SK-N-SH (cell line): Measurements from ENCODE around the gene SCAANT1.

Source experiments
- CTCF ChIP-seq: fragments of 200-600 bp; sonication (generic); IDR thresholded peaks from 2 replicates; pipeline ENCODE4 v1.6.1; 2017; ENCODE audit warnings: antibody characterized with exemption, mild to moderate bottlenecking, moderate library complexity
- EP300 ChIP-seq, 2 experiments: IDR thresholded peaks; 2 replicates each; pipeline versions ENCODE4 v1.4.0 to v1.6.1; 2012; ENCODE audit warnings: borderline replicate concordance in 1 of 2, low read depth in 1 of 2, low read length in 1 of 2
- EZH2phosphoT487 ChIP-seq: fragments of 200-600 bp; sonication (generic); IDR thresholded peaks from 2 replicates; pipeline ENCODE4 v1.6.1; 2017; ENCODE audit warnings: low read depth, mixed run types, mild to moderate bottlenecking, antibody characterized with exemption, moderate library complexity, borderline replicate concordance
- FOSL2 ChIP-seq: IDR thresholded peaks from 2 replicates; pipeline ENCODE4 v1.4.0; 2012; ENCODE audit warnings: low read depth, mild to moderate bottlenecking, moderate library complexity, borderline replicate concordance
- FOXM1 ChIP-seq: IDR thresholded peaks from 2 replicates; pipeline ENCODE4 v1.4.0; 2012; ENCODE audit warnings: low read depth, mild to moderate bottlenecking
- JUND ChIP-seq: IDR thresholded peaks from 2 replicates; pipeline ENCODE4 v1.4.0; 2012
- MAX ChIP-seq: IDR thresholded peaks from 2 replicates; pipeline ENCODE4 v1.4.0; 2012; ENCODE audit warnings: low read depth
- RCOR1 ChIP-seq: fragments of 150-350 bp; IDR thresholded peaks from 2 replicates; pipeline ENCODE4 v1.6.1; 2017; ENCODE audit warnings: antibody characterized with exemption, low read length
- REST ChIP-seq: IDR thresholded peaks from 2 replicates; pipeline ENCODE4 v1.6.1; 2012; ENCODE audit warnings: mild to moderate bottlenecking, low read depth, low read length, moderate library complexity
- RFX5 ChIP-seq: IDR thresholded peaks from 2 replicates; pipeline ENCODE4 v1.6.1; 2012; ENCODE audit warnings: mild to moderate bottlenecking, improper control_type of control experiment, low read length

GRCh38 chr3:63959146-63959545 lies 47.0 kb upstream of the SCAANT1 start:
- TF ChIP-seq CTCF (no peak), EP300 (IDR thresholded peaks at IDR 0.05; ENCODE audit: borderline replicate concordance in 1 of 2, low read depth in 1 of 2, low read length in 1 of 2) (no peak), RFX5 (no peak), REST (no peak), MAX (no peak), FOXM1 (no peak), RCOR1 (no peak), JUND (no peak), EZH2phosphoT487 (no peak), FOSL2 (no peak)
